GM12864 (cell line): ENCODE results near the gene TRAF2.

Experiments
- DNase-seq: peaks from one replicate; pipeline ENCODE4 v3.0.0-alpha.2; 2011; ENCODE audit warnings: low read depth
- H3K4me3 ChIP-seq: 2 replicates; pipeline ENCODE4 v1.5.1; 2011; ENCODE audit warnings: mild to moderate bottlenecking, low read depth, low read length, control low read depth
- TF ChIP-seq, protein P1 (sequence below): IDR thresholded peaks from 2 replicates; pipeline ENCODE4 v1.5.1; 2011; ENCODE audit warnings: low read depth, mild to moderate bottlenecking, moderate library complexity, low read length, control low read depth, inconsistent platforms; ENCODE audit errors: missing control alignments

The TRAF2 gene

DNA sequence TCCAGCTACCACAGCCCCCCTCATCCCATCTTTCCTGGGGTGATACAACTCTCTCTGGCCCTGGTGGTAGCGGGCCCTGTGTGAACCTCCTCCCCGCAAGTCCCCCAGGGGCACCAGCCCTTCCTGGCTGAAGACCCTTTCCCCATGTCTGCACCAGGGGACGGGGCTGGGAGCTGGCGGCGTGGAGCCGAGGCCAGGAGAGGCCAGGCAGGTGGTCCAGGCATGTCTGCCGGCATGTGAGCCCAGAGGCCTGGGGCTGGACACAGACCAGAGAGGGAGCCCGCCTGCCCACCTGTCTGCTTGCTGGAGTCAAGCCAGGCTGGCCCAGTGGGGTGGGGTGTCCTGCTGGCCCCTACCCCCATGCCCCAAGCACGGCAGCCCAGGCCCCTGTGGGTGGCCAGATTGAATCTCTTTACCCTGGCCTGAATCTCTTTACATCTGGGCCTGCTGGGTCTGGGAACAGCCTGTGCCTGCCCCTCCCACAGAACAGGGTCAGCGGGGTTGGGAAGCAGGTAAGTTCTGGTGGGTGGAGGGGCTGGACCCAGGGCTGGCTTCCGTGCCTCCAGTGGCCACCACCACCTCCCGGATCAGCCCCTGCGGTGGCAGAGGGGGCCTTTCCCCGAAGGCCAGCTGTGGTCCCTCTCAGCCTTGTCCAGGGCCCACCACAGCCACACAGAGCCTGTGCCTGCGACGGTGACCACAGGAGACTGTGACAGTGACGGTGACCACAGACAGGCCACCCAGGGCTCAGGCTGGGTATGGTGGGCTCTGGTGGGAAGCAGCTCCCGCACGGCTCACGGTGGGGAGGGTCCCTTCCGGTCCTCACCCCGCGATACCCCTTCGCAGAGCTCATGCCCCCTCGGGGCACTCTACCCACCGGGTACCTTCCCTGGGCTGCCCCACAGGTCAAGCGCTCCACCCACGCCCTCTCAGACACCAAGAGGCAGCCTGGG lies 72.9 kb downstream of the TRAF2 start:
- H3K4me3 ChIP-seq: no peak overlapping the region
- no peak for DNase-seq
- TF ChIP-seq, protein P1, sequence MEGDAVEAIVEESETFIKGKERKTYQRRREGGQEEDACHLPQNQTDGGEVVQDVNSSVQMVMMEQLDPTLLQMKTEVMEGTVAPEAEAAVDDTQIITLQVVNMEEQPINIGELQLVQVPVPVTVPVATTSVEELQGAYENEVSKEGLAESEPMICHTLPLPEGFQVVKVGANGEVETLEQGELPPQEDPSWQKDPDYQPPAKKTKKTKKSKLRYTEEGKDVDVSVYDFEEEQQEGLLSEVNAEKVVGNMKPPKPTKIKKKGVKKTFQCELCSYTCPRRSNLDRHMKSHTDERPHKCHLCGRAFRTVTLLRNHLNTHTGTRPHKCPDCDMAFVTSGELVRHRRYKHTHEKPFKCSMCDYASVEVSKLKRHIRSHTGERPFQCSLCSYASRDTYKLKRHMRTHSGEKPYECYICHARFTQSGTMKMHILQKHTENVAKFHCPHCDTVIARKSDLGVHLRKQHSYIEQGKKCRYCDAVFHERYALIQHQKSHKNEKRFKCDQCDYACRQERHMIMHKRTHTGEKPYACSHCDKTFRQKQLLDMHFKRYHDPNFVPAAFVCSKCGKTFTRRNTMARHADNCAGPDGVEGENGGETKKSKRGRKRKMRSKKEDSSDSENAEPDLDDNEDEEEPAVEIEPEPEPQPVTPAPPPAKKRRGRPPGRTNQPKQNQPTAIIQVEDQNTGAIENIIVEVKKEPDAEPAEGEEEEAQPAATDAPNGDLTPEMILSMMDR: no peak

DNA sequence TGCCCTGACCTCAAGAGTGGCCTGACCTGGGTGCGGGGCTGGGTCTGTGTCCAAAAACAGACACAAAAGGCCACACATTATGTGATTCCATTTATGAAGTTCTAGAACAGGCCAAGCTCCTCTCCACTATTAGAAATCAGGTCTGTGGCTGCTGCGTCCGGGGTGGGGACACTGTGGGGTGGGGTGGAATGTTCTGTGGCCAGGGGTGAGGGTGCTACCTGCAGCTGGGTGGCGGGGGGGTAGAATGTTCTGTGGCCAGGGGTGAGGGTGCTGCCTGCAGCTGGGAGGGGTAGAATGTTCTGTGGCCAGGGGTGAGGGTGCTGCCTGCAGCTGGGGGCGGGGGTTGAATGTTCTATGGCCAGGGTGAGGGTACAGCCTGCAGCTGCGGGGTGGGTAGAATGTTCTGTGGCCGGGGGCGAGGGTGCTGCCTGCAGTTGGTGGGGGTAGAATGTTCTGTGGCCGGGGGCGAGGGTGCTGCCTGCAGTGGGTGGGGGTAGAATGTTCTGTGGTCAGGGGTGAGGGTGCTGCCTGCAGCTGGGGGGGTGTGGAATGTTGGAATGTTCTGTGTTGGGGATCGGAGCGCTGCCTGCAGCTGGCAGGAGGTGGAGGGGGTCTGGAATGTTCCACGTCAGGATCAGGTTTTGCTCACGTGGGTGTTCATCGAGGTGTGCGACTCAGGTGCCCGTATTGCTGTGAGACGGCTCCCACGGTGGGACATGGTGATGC lies 74.1 kb downstream of the TRAF2 start:
- H3K4me3 ChIP-seq: no peak overlapping the region
- no peak for DNase-seq
- TF ChIP-seq, protein P1: no peak

DNA sequence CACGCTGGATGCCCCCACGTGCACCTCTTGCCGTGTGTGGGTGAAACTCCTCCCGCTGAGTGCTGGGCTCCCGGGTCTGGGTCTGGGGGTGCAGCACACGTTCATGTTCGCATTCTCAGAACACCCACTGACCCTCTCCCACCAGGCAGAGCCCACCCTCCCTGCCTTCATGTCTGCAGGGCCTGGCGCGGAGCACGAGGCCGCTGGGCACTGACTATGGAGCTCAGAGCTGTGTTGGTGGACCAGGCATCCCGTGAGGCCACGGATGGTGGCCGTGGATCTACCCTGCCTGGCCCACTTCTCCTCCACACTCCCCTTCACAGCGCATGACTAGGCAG lies 74.6 kb downstream of the TRAF2 start:
- TF ChIP-seq, protein P1: no peak
- DNase-seq: no peak
- H3K4me3 ChIP-seq: no peak overlapping the region

DNA sequence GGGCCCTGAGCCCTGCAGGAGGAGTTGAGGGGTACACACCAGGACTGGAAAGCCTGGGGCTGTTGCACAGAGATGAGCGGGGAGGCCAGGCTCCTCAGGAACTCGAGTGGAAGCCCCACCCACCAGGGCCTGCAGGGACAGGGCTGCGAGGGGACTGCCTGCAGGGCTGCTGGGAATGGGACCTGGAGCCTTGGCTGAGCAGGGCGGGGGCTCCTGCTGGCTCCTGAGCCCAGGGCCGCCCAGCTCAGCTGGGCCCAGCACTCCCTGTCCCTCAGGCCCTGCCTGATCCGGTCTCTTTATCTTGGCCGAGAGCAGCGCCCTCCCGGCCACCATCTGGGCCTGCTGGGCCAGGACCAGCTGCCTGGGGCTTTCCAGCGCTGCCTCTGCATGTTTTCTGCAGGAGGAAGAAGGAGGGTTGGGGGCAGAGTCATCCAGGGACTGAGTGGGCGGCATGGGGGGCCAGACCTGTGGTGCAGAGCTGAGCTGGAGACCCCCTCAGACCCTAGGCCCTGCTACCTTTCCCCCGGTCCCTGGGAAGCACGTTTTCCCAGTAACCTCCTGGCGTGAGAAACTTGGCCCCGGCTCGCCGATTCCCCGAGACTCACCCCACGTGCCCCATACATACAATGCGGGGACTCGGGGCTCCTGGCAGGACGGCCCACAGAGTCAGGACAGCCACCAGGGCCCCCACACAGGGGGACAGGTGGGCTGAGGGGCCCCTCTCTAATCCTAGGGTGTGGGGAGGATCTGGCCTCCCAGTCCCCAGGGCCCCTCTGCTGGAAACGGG lies 75.2 kb downstream of the TRAF2 start:
- no peak for DNase-seq
- TF ChIP-seq, protein P1: no peak
- H3K4me3 ChIP-seq: no peak overlapping the region

DNA sequence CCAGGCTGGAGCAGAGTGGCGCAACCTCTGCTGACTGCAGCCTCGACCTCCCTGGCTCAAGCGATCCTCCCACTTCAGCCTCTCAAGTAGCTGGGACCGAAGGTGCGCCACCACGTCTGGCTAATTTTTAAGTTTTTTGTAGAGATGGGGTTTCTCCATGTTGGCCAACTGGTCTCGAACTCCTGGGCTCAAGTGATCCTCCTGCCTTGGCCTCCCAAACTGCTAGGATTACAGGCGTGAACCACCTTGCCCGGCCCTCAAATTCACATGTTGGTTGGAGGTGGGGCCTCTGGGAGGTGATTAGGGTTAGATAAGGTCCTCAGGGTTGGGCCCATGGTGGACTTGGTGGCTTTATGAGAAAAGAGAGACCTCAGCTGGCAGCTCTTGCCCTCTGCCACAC lies 75.8 kb downstream of the TRAF2 start:
- no peak overlapping the region for H3K4me3 ChIP-seq
- no peak for DNase-seq
- TF ChIP-seq, protein P1: no peak

DNA sequence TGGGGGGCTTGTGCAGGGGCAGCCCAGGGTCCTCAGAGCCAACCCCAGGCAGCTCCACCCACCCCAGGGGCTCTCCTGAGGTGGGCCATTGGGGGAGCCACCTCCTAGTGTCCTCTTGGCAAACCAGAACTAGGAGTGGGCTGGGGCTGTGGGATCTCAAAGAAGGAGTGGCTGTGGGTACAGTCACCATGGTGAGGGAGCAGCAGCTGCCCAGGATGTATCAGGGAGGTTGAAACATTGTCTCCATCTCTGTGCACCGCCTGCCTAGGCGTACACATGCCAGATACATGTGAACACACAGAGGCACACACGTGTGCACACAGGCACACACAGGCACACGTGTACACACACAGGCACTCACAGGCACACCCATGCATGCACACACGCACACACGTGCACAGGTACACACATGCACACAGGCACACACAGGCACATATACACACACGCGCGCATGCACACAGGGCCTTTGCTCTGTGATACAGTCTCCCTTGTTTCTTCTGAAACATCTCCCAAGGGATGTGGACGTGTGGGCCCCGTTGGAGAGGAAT lies 76.5 kb downstream of the TRAF2 start:
- TF ChIP-seq, protein P1: no peak
- no peak overlapping the region for H3K4me3 ChIP-seq

More for the DNA sequence above, 76.5 kb downstream of the TRAF2 start:
- no peak for DNase-seq
